Fibroblast of villous mesenchyme (primary cell): ENCODE results near the gene LBX2. TPM values are rescaled to one million over a fixed set of nuclear protein-coding genes. Genes with fewer than 3 reads are reported as not detected.
"Not testable (repeated sequence)": the region's sequence is repeated elsewhere in the genome, so short reads cannot be mapped to it uniquely, and the experiment has no call there.

Source experiments
- DNase-seq: peaks from one replicate; pipeline ENCODE4 v3.0.0-alpha.2; 2010; ENCODE audit warnings: low read depth
- H3K4me3 ChIP-seq: 2 replicates; pipeline ENCODE4 v1.5.1; 2011; ENCODE audit warnings: low read depth, mild to moderate bottlenecking, low read length
- CTCF ChIP-seq: IDR thresholded peaks from 2 replicates; pipeline ENCODE4 v1.5.1; 2012; ENCODE audit warnings: low read depth, mild to moderate bottlenecking, low read length; ENCODE audit not compliant: insufficient read depth
- total RNA-seq: library from RNA; depleted of rRNA; stranded (reverse); fragments of >200 nt; gene quantifications from 2 replicates; pipeline ENCODE4 v1.2.3, GENCODE V29; 2012

The LBX2 gene
- total RNA-seq, 1 donor = 1.3 TPM

GRCh38 chr2:74474899-74475298, 24.5 kb downstream of the LBX2 start:
- DNase-seq = no peak
- peak; percentile 32 for TF ChIP-seq CTCF
- no peak overlapping the region for H3K4me3 ChIP-seq

- no peak for TF ChIP-seq CTCF
- no peak overlapping the region for H3K4me3 ChIP-seq
- no peak for DNase-seq
Observed at GRCh38 chr2:74474481-74474880, 24.9 kb downstream of the LBX2 start.

GRCh38 chr2:74472945-74473258, 26.5 kb downstream of the LBX2 start:
- no peak for TF ChIP-seq CTCF
- H3K4me3 ChIP-seq = peak overlapping the region; percentile 68
- no peak for DNase-seq

- peak; percentile 94 for DNase-seq
- H3K4me3 ChIP-seq = peak within 1 kb of the TSS; percentile 68
- TF ChIP-seq CTCF = no peak
Observed at GRCh38 chr2:74472086-74472944, 27.1 kb downstream of the LBX2 start, which contains the start of gene MRPL53. Gene MRPL53 (minus strand): TSS chr2:74472680. CDS start chr2:74472660, 20 bp downstream.

- TF ChIP-seq CTCF = no peak
Observed at GRCh38 chr2:74471332-74472065, 27.9 kb downstream of the LBX2 start.

GRCh38 chr2:74470742-74471141, 28.7 kb downstream of the LBX2 start:
- DNase-seq, H3K4me3 ChIP-seq: not testable (repeated sequence)

More at GRCh38 chr2:74471332-74472065, 27.9 kb downstream of the LBX2 start:
- H3K4me3 ChIP-seq = peak overlapping the region; percentile 68
- no peak for DNase-seq

- TF ChIP-seq CTCF = no peak
- DNase-seq = peak; percentile 10
Observed at GRCh38 chr2:74464406-74464805, 35.0 kb downstream of the LBX2 start.

More at GRCh38 chr2:74464406-74464805, 35.0 kb downstream of the LBX2 start:
- peak overlapping the region; percentile 81 for H3K4me3 ChIP-seq
